Esophagus muscularis mucosa (tissue), 4 donors: ENCODE data around the gene TK2. TPM values are rescaled to one million over a fixed set of nuclear protein-coding genes. Genes with fewer than 3 reads are reported as not detected.
"Not testable (repeated sequence)": the region's sequence is repeated elsewhere in the genome, so short reads cannot be mapped to it uniquely, and the experiment has no call there.

Experiments
- DNase-seq: peaks from one replicate; pipeline ENCODE4 v3.0.0-alpha.2; 2017; ENCODE audit errors: extremely low spot score
- H3K27ac ChIP-seq, 4 donors: fragments of 200-600 bp; sonication (generic); replicated peaks in 1 of 4; 1 replicate in 3 of 4; 2 replicates in 1 of 4; pipeline ENCODE4 v1.5.1; 2016 to 2019; ENCODE audit warnings: mild to moderate bottlenecking in 1 of 4
- H3K27me3 ChIP-seq, 4 donors: fragments of 200-600 bp; sonication (generic); one replicate each; pipeline versions ENCODE4 v1.5.1 to v1.6.0; 2016 to 2019
- H3K36me3 ChIP-seq, 4 donors: fragments of 200-600 bp; sonication (generic); one replicate each; pipeline ENCODE4 v1.5.1; 2016 to 2019
- H3K4me1 ChIP-seq, 4 donors: fragments of 200-600 bp; sonication (generic); one replicate each; pipeline ENCODE4 v1.5.1; 2016 to 2019
- H3K4me3 ChIP-seq, 4 donors: fragments of 200-600 bp; sonication (generic); 1 replicate in 2 of 4; 2 replicates in 2 of 4; pipeline ENCODE4 v1.5.1; 2016 to 2019; ENCODE audit warnings: mild to moderate bottlenecking in 4 of 4, moderate library complexity in 1 of 4
- H3K9me3 ChIP-seq, 4 donors: fragments of 200-600 bp; sonication (generic); 1 replicate in 3 of 4; 2 replicates in 1 of 4; pipeline ENCODE4 v1.5.1; 2016 to 2019
- CTCF ChIP-seq, 3 experiments: fragments of 200-600 bp in 2 of 3; fragments of 450-650 bp in 1 of 3; sonication (generic) in 2 of 3; IDR thresholded peaks; one replicate each; pipeline ENCODE4 v1.5.1; 2017 to 2019; ENCODE audit warnings: antibody characterized with exemption in 3 of 3, mild to moderate bottlenecking in 2 of 3, moderate library complexity in 1 of 3
- EP300 ChIP-seq: sonication (generic); formaldehyde crosslinking; IDR thresholded peaks from one replicate; pipeline ENCODE4 v1.6.1; 2017; ENCODE audit warnings: antibody characterized with exemption
- POLR2A ChIP-seq: fragments of 450-650 bp; IDR thresholded peaks from one replicate; pipeline ENCODE4 v1.6.1; 2017; ENCODE audit warnings: antibody characterized with exemption, moderate library complexity, mild to moderate bottlenecking, low read depth
- POLR2AphosphoS5 ChIP-seq, 2 donors: sonication (generic); formaldehyde crosslinking; IDR thresholded peaks; one replicate each; pipeline ENCODE4 v1.6.1; 2017; ENCODE audit warnings: antibody characterized with exemption in 2 of 2
- WGBS: methylation state at CpG from one replicate; pipeline ENCODE4 v1.1.5; 2018; 5-methylcytosine and 5-hydroxymethylcytosine counted together
- intact Hi-C: fragments of 100-400 bp; cut with DNase I; formaldehyde crosslinking; loops from one replicate; pipeline ENCODE4 v1.15.1; 2023
- total RNA-seq, 4 donors: library from RNA; depleted of rRNA; stranded (reverse); fragments of >200 nt; gene quantifications; one replicate each; pipeline versions ENCODE4 v1.1.0 to v1.2.1, GENCODE V29; 2016

The TK2 gene
- total RNA-seq, 4 donors from 2014 or later = 26.3 to 35.2 (median 30.0) TPM

GRCh38 chr16:66468321-66468965 lies 81.5 kb downstream of the TK2 start:
- intact Hi-C loops = no loop called here
- Histone ChIP-seq H3K4me3 (no peak overlapping the region), H3K27ac (no peak overlapping the region), H3K9me3 (peaks cover 0 to 8% (median 3%) of the 10 kb centered on the region in 4 donors), H3K36me3 (peaks cover 0 to 7% (median 0%) of the 10 kb centered on the region in 4 donors), H3K27me3 (peaks cover 0 to 9% (median 0%) of the 10 kb centered on the region in 4 donors), H3K4me1 (no peaks in the 10 kb centered on the region)
- TF ChIP-seq CTCF (IDR thresholded peaks at IDR 0.05) = no peak
- WGBS = 96% methylated on average over 9 of the region's 11 CpGs
- DNase-seq = no peak

- DNase-seq = no peak
- H3K27ac ChIP-seq = no peak overlapping the region
- H3K9me3 ChIP-seq = peaks cover 0 to 8% (median 3%) of the 10 kb centered on the region in 4 donors
- peaks cover 0 to 7% (median 0%) of the 10 kb centered on the region in 4 donors for H3K36me3 ChIP-seq
- no peaks in the 10 kb centered on the region for H3K4me1 ChIP-seq
- peaks cover 0 to 4% (median 0%) of the 10 kb centered on the region in 4 donors for H3K27me3 ChIP-seq
- no peak for TF ChIP-seq CTCF (IDR thresholded peaks at IDR 0.05)
- no peak for TF ChIP-seq POLR2AphosphoS5 (IDR thresholded peaks at IDR 0.05)
- no peak for TF ChIP-seq EP300
- no peak for TF ChIP-seq POLR2A
- 91% methylated on average over 1 of the region's 5 CpGs for WGBS
- intact Hi-C loops = no loop called here
- H3K4me3 ChIP-seq = no peak overlapping the region
These were observed 82.3 kb downstream of the TK2 start for GRCh38 chr16:66467611-66468010.

GRCh38 chr16:66466636-66467035 lies 83.3 kb downstream of the TK2 start:
- WGBS = 95% methylated on average over 6 of the region's 6 CpGs
- H3K36me3 ChIP-seq, H3K4me3 ChIP-seq, H3K27ac ChIP-seq, H3K4me1 ChIP-seq, intact Hi-C loops, H3K27me3 ChIP-seq, DNase-seq, H3K9me3 ChIP-seq: not testable (repeated sequence)

GRCh38 chr16:66465946-66466345 lies 84.0 kb downstream of the TK2 start:
- peaks cover 0 to 14% (median 1%) of the 10 kb centered on the region in 4 donors for H3K27me3 ChIP-seq
- H3K36me3 ChIP-seq, H3K4me1 ChIP-seq, H3K9me3 ChIP-seq, H3K4me3 ChIP-seq, H3K27ac ChIP-seq, DNase-seq, intact Hi-C loops: not testable (repeated sequence)
- WGBS = 97% methylated on average over 6 of the region's 6 CpGs

- Histone ChIP-seq H3K27ac (no peak overlapping the region), H3K27me3 (peaks cover 0 to 40% (median 11%) of the 10 kb centered on the region in 4 donors), H3K4me3 (no peak overlapping the region), H3K36me3 (no peaks in the 10 kb centered on the region), H3K4me1 (no peaks in the 10 kb centered on the region), H3K9me3 (peaks cover 0 to 8% (median 3%) of the 10 kb centered on the region in 4 donors)
- no peak for DNase-seq
- 94% methylated on average over 1 of the region's 1 CpG for WGBS
- no peak for TF ChIP-seq EP300
- no peak for TF ChIP-seq POLR2AphosphoS5 (IDR thresholded peaks at IDR 0.05)
- no peak for TF ChIP-seq CTCF (IDR thresholded peaks at IDR 0.05)
- no peak for TF ChIP-seq POLR2A
- intact Hi-C loops = no loop called here
These were observed 87.0 kb downstream of the TK2 start for GRCh38 chr16:66462912-66463311.

GRCh38 chr16:66460703-66461102 lies 89.2 kb downstream of the TK2 start:
- Histone ChIP-seq H3K9me3 (no peaks in the 10 kb centered on the region), H3K4me1 (no peaks in the 10 kb centered on the region), H3K36me3 (no peaks in the 10 kb centered on the region), H3K27ac (no peak overlapping the region), H3K4me3 (no peak overlapping the region), H3K27me3 (peaks cover 0 to 44% (median 11%) of the 10 kb centered on the region in 4 donors)
- TF ChIP-seq POLR2AphosphoS5 (IDR thresholded peaks at IDR 0.05) (no peak), CTCF (IDR thresholded peaks at IDR 0.05) (no peak), POLR2A (no peak)
- intact Hi-C loops = no loop called here
- 93% methylated on average over 1 of the region's 1 CpG for WGBS
- no peak for DNase-seq
